Measurements from ENCODE around the gene THADA. TPM values are rescaled to one million over a fixed set of nuclear protein-coding genes. Genes with fewer than 3 reads are reported as not detected.
A peak's percentile ranks its signal among the peaks of the same experiment; 100 is the strongest.

THADA gene
- total RNA-seq, 1 donor from 2014 or later: 19.4 TPM

DNA sequence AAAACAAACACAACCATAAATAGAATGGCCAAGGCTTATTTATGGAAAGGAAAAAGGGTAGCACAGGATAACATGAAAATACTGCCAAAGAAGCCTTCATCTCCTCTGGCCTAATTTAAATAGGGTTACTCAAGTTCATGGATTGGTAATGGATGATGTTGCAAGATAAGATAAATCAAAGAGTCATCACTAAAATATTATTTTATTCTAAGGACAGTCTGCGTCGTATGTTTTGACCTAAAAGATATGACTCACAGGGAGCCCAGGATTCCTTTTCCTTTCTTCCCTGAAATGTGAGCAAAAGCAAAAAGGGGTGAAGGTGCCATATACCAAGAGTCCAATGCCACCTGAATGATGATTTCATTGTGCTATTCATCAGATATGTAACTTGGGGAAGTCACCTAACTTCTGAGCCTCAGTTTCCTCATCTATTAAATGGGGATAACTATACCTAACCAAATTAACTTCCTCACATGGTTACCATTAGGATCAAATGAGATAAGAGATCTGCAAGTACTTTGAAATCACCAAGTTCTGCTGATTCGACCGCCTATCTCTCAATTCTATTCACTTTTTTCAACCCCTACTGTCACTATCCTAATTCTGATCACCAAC lies 137.7 kb downstream of the THADA start:
- DNase-seq (ENCODE audit: low spot score): no peak
- no peaks in the 10 kb centered on the region for H3K9me3 Mint-ChIP-seq (ENCODE audit: unreplicated experiment)
- peaks cover 51% of the 10 kb centered on the region for H3K4me1 Mint-ChIP-seq (ENCODE audit: unreplicated experiment)
- H3K27ac Mint-ChIP-seq (ENCODE audit: unreplicated experiment): peak overlapping the region; percentile 87
- H3K36me3 Mint-ChIP-seq (ENCODE audit: low read depth, unreplicated experiment): no peaks in the 10 kb centered on the region
- peaks cover 5% of the 10 kb centered on the region for H3K27me3 Mint-ChIP-seq (ENCODE audit: unreplicated experiment)
- TF ChIP-seq, protein P1, sequence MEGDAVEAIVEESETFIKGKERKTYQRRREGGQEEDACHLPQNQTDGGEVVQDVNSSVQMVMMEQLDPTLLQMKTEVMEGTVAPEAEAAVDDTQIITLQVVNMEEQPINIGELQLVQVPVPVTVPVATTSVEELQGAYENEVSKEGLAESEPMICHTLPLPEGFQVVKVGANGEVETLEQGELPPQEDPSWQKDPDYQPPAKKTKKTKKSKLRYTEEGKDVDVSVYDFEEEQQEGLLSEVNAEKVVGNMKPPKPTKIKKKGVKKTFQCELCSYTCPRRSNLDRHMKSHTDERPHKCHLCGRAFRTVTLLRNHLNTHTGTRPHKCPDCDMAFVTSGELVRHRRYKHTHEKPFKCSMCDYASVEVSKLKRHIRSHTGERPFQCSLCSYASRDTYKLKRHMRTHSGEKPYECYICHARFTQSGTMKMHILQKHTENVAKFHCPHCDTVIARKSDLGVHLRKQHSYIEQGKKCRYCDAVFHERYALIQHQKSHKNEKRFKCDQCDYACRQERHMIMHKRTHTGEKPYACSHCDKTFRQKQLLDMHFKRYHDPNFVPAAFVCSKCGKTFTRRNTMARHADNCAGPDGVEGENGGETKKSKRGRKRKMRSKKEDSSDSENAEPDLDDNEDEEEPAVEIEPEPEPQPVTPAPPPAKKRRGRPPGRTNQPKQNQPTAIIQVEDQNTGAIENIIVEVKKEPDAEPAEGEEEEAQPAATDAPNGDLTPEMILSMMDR (IDR thresholded peaks at IDR 0.05; ENCODE audit: unreplicated experiment): no peak
- H3K4me3 Mint-ChIP-seq (ENCODE audit: unreplicated experiment): no peak overlapping the region

DNA sequence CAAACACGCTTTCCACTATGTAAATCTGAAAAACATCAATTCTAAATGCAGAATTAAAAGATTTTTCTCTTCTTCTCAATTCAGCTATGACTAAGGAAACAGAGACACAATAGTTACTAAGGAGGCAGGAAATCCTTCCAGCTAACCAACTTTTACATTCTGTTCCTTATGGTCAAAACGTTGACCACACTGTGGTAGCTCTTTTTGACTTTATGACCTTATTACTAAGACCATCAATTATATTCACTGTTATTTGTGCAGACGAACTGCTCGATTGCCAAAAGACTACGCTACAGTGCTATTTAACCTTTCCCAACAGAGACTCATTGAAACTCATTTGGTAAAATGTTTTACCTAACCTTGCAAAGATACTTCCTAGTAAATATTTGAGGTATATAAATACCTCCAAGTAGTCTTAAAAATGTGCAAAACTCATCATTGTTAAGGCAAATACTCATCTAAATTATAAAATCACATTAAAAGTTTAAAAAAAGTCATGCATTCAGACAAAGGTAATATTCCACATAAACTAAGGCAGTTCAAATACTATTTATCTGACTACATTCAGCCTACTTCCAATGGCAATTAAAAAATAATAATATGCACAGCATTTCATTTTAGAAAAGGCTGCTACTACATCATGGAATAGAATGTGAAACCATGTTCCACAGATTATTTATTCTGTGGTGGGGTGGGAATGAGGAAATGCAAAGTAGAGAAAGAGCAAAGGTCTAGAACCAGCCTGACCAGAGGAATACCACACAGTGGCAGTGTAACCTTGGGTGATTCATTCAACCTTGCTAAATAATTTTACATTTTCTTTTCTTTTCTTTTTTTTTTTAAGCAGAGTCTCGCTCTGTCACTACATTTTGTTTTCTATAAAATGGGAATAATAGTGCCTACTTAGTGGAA lies 139.9 kb downstream of the THADA start:
- no peaks in the 10 kb centered on the region for H3K9me3 Mint-ChIP-seq (ENCODE audit: unreplicated experiment)
- H3K4me1 Mint-ChIP-seq (ENCODE audit: unreplicated experiment): peaks cover 65% of the 10 kb centered on the region
- no peak overlapping the region for H3K4me3 Mint-ChIP-seq (ENCODE audit: unreplicated experiment)
- H3K27me3 Mint-ChIP-seq (ENCODE audit: unreplicated experiment): peaks cover 5% of the 10 kb centered on the region
- DNase-seq (ENCODE audit: low spot score): no peak
- no peaks in the 10 kb centered on the region for H3K36me3 Mint-ChIP-seq (ENCODE audit: low read depth, unreplicated experiment)
- H3K27ac Mint-ChIP-seq (ENCODE audit: unreplicated experiment): peak overlapping the region; percentile 96
- TF ChIP-seq, protein P1 (IDR thresholded peaks at IDR 0.05; ENCODE audit: unreplicated experiment): no peak

DNA sequence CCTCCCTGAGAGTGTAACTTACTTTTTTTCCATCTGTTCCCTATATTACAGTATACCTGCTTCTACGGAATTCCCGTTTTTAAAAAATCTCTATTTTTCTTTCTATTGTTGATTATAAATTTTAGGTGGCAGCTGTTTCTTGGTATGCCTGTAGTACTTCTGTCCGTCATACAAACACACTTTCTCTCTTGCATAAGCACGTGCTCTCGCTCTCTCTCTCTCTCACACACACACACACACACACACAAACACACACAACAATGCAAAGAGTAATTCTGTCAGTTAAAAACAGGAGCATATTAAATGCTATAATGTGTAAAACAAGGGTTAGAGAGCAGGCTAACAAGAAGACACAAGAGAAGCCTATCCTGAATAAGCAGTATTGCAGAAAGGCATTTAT lies 140.5 kb downstream of the THADA start:
- H3K9me3 Mint-ChIP-seq (ENCODE audit: unreplicated experiment): no peaks in the 10 kb centered on the region
- H3K36me3 Mint-ChIP-seq (ENCODE audit: low read depth, unreplicated experiment): no peaks in the 10 kb centered on the region
- H3K4me1 Mint-ChIP-seq (ENCODE audit: unreplicated experiment): peaks cover 65% of the 10 kb centered on the region
- H3K27ac Mint-ChIP-seq (ENCODE audit: unreplicated experiment): peak overlapping the region; percentile 96
- H3K4me3 Mint-ChIP-seq (ENCODE audit: unreplicated experiment): no peak overlapping the region
- peaks cover 5% of the 10 kb centered on the region for H3K27me3 Mint-ChIP-seq (ENCODE audit: unreplicated experiment)
- DNase-seq (ENCODE audit: low spot score): no peak
- TF ChIP-seq, protein P1 (IDR thresholded peaks at IDR 0.05; ENCODE audit: unreplicated experiment): no peak

DNA sequence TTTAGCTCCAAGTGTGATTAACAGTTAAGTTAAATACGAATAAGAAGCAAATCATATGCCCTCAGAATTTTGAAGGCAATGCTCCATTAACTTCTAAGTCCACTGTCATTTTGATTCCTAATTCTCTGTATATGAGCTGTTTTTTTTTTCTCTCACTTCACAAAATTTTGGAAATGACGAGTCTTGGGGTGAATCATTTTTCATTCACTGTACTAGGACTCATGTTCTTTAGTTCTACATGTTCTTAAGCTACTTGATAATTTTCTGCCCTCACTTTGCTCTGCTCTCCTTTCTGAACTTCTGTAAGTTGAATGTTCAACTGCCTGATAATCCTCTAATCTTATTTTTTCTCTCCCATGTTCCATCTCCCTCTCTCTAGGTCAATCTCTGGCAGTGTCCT lies 141.0 kb downstream of the THADA start:
- Mint-ChIP-seq H3K27ac (ENCODE audit: unreplicated experiment) (peak overlapping the region; percentile 96), H3K9me3 (ENCODE audit: unreplicated experiment) (no peaks in the 10 kb centered on the region), H3K4me1 (ENCODE audit: unreplicated experiment) (peaks cover 70% of the 10 kb centered on the region), H3K36me3 (ENCODE audit: low read depth, unreplicated experiment) (no peaks in the 10 kb centered on the region), H3K4me3 (ENCODE audit: unreplicated experiment) (no peak overlapping the region), H3K27me3 (ENCODE audit: unreplicated experiment) (peaks cover 5% of the 10 kb centered on the region)
- DNase-seq (ENCODE audit: low spot score): no peak
- TF ChIP-seq, protein P1 (IDR thresholded peaks at IDR 0.05; ENCODE audit: unreplicated experiment): no peak
